Keratinocyte (primary cell): ENCODE data around the gene MAML1.

ENCODE experiments used
- CTCF ChIP-seq, 3 experiments: IDR thresholded peaks in 1 of 3; conservative IDR thresholded peaks in 1 of 3; optimal IDR thresholded peaks in 1 of 3; 2 replicates in 2 of 3; 3 replicates in 1 of 3; pipeline versions ENCODE3 to v1.5.1; 2011; ENCODE audit warnings: low read length in 3 of 3, mild to moderate bottlenecking in 3 of 3, moderate library complexity in 2 of 3, control low read depth in 1 of 3, inconsistent platforms in 1 of 3; ENCODE audit not compliant: insufficient read depth in 2 of 3; ENCODE audit errors: extremely low read depth in 1 of 3
- EZH2 ChIP-seq: IDR thresholded peaks from one replicate; pipeline ENCODE4 v1.6.1; 2012; ENCODE audit warnings: inconsistent platforms, mild to moderate bottlenecking, low read length, moderate library complexity

- TF ChIP-seq CTCF (optimal IDR thresholded peaks at IDR 0.05 in 1 of 3, IDR thresholded peaks at IDR 0.05 in 1 of 3, conservative IDR thresholded peaks at IDR 0.05 in 1 of 3; ENCODE audit: extremely low read depth in 1 of 3, insufficient read depth in 2 of 3, low read length in 3 of 3) (no peak), EZH2 (no peak)
These were observed 85.5 kb downstream of the MAML1 start for GRCh38 chr5:179817890-179818745.
